ENCODE data around the gene SLC17A9. TPM values are rescaled to one million over a fixed set of nuclear protein-coding genes. Genes with fewer than 3 reads are reported as not detected.

Gene SLC17A9
- total and polyA plus RNA-seq, 2 experiments from 2014 or later, result 32.0 to 39.3 TPM

DNA sequence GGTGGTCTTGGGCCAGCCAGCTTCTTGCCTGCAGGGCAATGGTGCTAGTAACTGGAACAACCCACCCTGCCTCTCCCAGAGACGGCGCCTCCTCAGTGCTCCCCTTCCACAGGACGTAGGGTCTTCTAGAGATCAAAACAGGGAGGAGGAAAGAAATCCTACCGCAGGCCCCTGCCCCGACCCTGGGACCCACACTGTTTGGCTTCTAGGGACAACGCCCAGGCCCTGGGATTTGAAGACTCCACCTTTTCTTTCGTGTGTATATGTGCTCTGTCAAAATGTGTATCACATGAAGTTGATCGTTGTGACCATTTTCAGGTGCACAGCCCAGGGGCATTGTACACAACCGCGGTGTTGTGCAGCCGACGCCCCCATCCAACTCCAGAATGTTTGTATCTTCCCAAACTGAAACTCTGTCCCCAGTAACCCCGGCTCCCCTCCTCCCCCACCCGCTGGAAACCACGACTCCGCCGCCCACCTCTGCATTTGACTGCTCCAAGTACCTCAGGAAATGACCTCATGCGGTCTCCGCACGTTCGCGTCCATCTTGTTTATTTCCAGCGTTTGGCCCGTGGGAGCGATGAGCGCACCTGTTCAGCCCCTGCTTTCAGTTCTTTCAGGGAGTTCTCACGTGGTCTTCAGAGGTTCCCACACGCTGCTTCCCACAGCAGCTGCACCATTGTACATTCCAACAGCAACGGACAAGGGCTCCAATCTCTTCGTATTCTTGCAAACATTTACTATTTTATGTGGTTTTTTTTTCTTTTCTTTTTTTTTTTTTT, 57.7 kb downstream of the SLC17A9 start:
- no peak for TF ChIP-seq JUNB (IDR thresholded peaks at IDR 0.05; ENCODE audit: unreplicated experiment)
- TF ChIP-seq ZNF114 (CRISPR knock-in tag; IDR thresholded peaks at IDR 0.05), result no peak
- TF ChIP-seq ZNF331 (CRISPR knock-in tag; IDR thresholded peaks at IDR 0.05; ENCODE audit: low read depth), result no peak
- TF ChIP-seq, protein P1, sequence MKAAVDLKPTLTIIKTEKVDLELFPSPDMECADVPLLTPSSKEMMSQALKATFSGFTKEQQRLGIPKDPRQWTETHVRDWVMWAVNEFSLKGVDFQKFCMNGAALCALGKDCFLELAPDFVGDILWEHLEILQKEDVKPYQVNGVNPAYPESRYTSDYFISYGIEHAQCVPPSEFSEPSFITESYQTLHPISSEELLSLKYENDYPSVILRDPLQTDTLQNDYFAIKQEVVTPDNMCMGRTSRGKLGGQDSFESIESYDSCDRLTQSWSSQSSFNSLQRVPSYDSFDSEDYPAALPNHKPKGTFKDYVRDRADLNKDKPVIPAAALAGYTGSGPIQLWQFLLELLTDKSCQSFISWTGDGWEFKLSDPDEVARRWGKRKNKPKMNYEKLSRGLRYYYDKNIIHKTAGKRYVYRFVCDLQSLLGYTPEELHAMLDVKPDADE (IDR thresholded peaks at IDR 0.05), result no peak
- no peak for TF ChIP-seq EZH2 (IDR thresholded peaks at IDR 0.05; ENCODE audit: low read depth, unreplicated experiment)
- TF ChIP-seq EZH2phosphoT487 (IDR thresholded peaks at IDR 0.05; ENCODE audit: unreplicated experiment), result no peak
- TF ChIP-seq, protein P2, sequence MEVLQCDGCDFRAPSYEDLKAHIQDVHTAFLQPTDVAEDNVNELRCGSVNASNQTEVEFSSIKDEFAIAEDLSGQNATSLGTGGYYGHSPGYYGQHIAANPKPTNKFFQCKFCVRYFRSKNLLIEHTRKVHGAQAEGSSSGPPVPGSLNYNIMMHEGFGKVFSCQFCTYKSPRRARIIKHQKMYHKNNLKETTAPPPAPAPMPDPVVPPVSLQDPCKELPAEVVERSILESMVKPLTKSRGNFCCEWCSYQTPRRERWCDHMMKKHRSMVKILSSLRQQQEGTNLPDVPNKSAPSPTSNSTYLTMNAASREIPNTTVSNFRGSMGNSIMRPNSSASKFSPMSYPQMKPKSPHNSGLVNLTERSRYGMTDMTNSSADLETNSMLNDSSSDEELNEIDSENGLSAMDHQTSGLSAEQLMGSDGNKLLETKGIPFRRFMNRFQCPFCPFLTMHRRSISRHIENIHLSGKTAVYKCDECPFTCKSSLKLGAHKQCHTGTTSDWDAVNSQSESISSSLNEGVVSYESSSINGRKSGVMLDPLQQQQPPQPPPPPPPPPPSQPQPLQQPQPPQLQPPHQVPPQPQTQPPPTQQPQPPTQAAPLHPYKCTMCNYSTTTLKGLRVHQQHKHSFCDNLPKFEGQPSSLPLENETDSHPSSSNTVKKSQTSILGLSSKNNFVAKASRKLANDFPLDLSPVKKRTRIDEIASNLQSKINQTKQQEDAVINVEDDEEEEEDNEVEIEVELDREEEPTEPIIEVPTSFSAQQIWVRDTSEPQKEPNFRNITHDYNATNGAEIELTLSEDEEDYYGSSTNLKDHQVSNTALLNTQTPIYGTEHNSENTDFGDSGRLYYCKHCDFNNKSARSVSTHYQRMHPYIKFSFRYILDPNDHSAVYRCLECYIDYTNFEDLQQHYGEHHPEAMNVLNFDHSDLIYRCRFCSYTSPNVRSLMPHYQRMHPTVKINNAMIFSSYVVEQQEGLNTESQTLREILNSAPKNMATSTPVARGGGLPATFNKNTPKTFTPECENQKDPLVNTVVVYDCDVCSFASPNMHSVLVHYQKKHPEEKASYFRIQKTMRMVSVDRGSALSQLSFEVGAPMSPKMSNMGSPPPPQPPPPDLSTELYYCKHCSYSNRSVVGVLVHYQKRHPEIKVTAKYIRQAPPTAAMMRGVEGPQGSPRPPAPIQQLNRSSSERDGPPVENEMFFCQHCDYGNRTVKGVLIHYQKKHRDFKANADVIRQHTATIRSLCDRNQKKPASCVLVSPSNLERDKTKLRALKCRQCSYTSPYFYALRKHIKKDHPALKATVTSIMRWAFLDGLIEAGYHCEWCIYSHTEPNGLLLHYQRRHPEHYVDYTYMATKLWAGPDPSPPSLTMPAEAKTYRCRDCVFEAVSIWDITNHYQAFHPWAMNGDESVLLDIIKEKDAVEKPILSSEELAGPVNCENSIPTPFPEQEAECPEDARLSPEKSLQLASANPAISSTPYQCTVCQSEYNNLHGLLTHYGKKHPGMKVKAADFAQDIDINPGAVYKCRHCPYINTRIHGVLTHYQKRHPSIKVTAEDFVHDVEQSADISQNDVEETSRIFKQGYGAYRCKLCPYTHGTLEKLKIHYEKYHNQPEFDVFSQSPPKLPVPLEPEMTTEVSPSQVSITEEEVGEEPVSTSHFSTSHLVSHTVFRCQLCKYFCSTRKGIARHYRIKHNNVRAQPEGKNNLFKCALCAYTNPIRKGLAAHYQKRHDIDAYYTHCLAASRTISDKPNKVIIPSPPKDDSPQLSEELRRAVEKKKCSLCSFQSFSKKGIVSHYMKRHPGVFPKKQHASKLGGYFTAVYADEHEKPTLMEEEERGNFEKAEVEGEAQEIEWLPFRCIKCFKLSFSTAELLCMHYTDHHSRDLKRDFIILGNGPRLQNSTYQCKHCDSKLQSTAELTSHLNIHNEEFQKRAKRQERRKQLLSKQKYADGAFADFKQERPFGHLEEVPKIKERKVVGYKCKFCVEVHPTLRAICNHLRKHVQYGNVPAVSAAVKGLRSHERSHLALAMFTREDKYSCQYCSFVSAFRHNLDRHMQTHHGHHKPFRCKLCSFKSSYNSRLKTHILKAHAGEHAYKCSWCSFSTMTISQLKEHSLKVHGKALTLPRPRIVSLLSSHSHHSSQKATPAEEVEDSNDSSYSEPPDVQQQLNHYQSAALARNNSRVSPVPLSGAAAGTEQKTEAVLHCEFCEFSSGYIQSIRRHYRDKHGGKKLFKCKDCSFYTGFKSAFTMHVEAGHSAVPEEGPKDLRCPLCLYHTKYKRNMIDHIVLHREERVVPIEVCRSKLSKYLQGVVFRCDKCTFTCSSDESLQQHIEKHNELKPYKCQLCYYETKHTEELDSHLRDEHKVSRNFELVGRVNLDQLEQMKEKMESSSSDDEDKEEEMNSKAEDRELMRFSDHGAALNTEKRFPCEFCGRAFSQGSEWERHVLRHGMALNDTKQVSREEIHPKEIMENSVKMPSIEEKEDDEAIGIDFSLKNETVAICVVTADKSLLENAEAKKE (CRISPR knock-in tag; IDR thresholded peaks at IDR 0.05), result no peak
- TF ChIP-seq STAT1 (IDR thresholded peaks at IDR 0.05; ENCODE audit: unreplicated experiment), result no peak
- Histone ChIP-seq H3K4me2 (no peak overlapping the region), H4K20me1 (replicated peaks; ENCODE audit: insufficient read depth) (no peaks in the 10 kb centered on the region), H2AFZ (no peak overlapping the region), H3K9me2 (ENCODE audit: insufficient read depth) (no peaks in the 10 kb centered on the region), H3K79me2 (replicated peaks; ENCODE audit: insufficient read depth) (no peaks in the 10 kb centered on the region), H3K27ac (ENCODE audit: low read depth) (no peak overlapping the region), H3K27me3 (ENCODE audit: insufficient read depth) (peaks cover 66% of the 10 kb centered on the region), H3F3A (replicated peaks; ENCODE audit: low read depth) (peaks cover 26% of the 10 kb centered on the region), H3K4me1 (ENCODE audit: insufficient read depth) (peaks cover 38% of the 10 kb centered on the region), H3K4me3 (0 out of 2 replicates have a peak overlapping the region, but pooled peaks have one; percentile 63), H3K36me3 (ENCODE audit: insufficient read depth) (peaks cover 7% of the 10 kb centered on the region; the same call in 1 of the 2 replicates)
- peaks cover 27% of the 10 kb centered on the region for H3K4me1 Mint-ChIP-seq
- peaks cover 27% of the 10 kb centered on the region for H3K9me3 Mint-ChIP-seq
- DNase-seq (ENCODE audit: low spot score) (no peak), ATAC-seq (no peak)
- peaks cover 20% of the 10 kb centered on the region for H3K36me3 Mint-ChIP-seq (ENCODE audit: low read depth)
- no peak overlapping the region for H3K27ac Mint-ChIP-seq
- no peak overlapping the region; the same call in 2 of the 3 replicates for H3K4me3 Mint-ChIP-seq
- H3K27me3 Mint-ChIP-seq (ENCODE audit: insufficient read depth, low read depth, poor library complexity), result peaks cover 58% of the 10 kb centered on the region
